SK-N-SH (cell line): Measurements from ENCODE around the gene TMEM248.
"Not testable (repeated sequence)": the region's sequence is repeated elsewhere in the genome, so short reads cannot be mapped to it uniquely, and the experiment has no call there.

ENCODE experiments used
- CHD2 ChIP-seq: fragments of 150-350 bp; IDR thresholded peaks from 2 replicates; pipeline ENCODE4 v1.6.1; 2018; ENCODE audit warnings: low read length; ENCODE audit not compliant: partially characterized antibody
- ELF1 ChIP-seq: IDR thresholded peaks from 2 replicates; pipeline ENCODE4 v1.4.0; 2012
- EP300 ChIP-seq, 2 experiments: IDR thresholded peaks; 2 replicates each; pipeline versions ENCODE4 v1.4.0 to v1.6.1; 2012; ENCODE audit warnings: borderline replicate concordance in 1 of 2, low read depth in 1 of 2, low read length in 1 of 2
- EZH2phosphoT487 ChIP-seq: fragments of 200-600 bp; sonication (generic); IDR thresholded peaks from 2 replicates; pipeline ENCODE4 v1.6.1; 2017; ENCODE audit warnings: low read depth, mixed run types, mild to moderate bottlenecking, antibody characterized with exemption, moderate library complexity, borderline replicate concordance
- GATA2 ChIP-seq: sonication (generic); formaldehyde crosslinking; IDR thresholded peaks from 2 replicates; pipeline ENCODE4 v1.5.0; 2020; ENCODE audit warnings: mild to moderate bottlenecking, missing genetic modification reagents
- POLR2AphosphoS5 ChIP-seq: IDR thresholded peaks from 2 replicates; pipeline ENCODE4 v1.6.1; 2012; ENCODE audit warnings: low read depth, low read length
- TAF1 ChIP-seq: IDR thresholded peaks from 2 replicates; pipeline ENCODE4 v1.6.1; 2012; ENCODE audit warnings: low read depth, mild to moderate bottlenecking, low read length, moderate library complexity, borderline replicate concordance
- YY1 ChIP-seq: IDR thresholded peaks from 2 replicates; pipeline ENCODE4 v1.4.0; 2012; ENCODE audit warnings: low read depth, mild to moderate bottlenecking
- TF ChIP-seq, protein P1 (sequence below): fragments of 200-600 bp; sonication (generic); IDR thresholded peaks from 2 replicates; pipeline ENCODE4 v1.6.1; 2017; ENCODE audit warnings: antibody characterized with exemption, mild to moderate bottlenecking, moderate library complexity
- TF ChIP-seq, protein P2 (sequence below): IDR thresholded peaks from 2 replicates; pipeline ENCODE4; 2012

DNA sequence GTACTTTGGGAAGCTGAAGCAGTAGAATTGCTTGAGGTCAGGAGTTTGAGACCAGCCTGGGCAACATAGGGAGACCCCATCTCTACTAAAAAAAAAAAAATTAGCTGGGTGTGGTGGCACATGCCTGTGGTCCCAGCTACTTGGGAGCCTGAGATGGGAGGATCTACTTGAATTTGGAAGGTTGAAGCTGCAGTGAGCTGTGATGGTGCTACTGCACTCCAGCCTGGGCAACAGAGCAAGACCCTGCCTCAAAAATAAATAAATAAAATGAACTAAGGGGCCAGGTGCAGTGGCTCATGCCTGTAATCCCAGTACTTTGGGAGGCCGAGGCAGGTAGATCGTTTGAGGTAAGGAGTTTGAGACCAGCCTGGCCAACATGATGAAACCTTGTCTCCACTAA lies 9.8 kb upstream of the TMEM248 start:
- TF ChIP-seq TAF1; EP300 (IDR thresholded peaks at IDR 0.05; ENCODE audit: borderline replicate concordance in 1 of 2, low read depth in 1 of 2, low read length in 1 of 2); GATA2 (CRISPR knock-in tag); EZH2phosphoT487; POLR2AphosphoS5; ELF1; YY1; CHD2: not testable (repeated sequence)
- TF ChIP-seq, protein P1, sequence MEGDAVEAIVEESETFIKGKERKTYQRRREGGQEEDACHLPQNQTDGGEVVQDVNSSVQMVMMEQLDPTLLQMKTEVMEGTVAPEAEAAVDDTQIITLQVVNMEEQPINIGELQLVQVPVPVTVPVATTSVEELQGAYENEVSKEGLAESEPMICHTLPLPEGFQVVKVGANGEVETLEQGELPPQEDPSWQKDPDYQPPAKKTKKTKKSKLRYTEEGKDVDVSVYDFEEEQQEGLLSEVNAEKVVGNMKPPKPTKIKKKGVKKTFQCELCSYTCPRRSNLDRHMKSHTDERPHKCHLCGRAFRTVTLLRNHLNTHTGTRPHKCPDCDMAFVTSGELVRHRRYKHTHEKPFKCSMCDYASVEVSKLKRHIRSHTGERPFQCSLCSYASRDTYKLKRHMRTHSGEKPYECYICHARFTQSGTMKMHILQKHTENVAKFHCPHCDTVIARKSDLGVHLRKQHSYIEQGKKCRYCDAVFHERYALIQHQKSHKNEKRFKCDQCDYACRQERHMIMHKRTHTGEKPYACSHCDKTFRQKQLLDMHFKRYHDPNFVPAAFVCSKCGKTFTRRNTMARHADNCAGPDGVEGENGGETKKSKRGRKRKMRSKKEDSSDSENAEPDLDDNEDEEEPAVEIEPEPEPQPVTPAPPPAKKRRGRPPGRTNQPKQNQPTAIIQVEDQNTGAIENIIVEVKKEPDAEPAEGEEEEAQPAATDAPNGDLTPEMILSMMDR = not testable (repeated sequence)
- TF ChIP-seq, protein P2, sequence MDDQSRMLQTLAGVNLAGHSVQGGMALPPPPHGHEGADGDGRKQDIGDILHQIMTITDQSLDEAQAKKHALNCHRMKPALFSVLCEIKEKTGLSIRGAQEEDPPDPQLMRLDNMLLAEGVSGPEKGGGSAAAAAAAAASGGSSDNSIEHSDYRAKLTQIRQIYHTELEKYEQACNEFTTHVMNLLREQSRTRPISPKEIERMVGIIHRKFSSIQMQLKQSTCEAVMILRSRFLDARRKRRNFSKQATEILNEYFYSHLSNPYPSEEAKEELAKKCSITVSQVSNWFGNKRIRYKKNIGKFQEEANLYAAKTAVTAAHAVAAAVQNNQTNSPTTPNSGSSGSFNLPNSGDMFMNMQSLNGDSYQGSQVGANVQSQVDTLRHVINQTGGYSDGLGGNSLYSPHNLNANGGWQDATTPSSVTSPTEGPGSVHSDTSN = not testable (repeated sequence)
